Neural cell (in vitro differentiated cells): Measurements from ENCODE around the gene PPFIA4.

Experiments
- EP300 ChIP-seq: fragments of 450-650 bp; conservative IDR thresholded peaks from 2 replicates; pipeline ENCODE4 v1.6.1; 2014; ENCODE audit warnings: antibody characterized with exemption, mild to moderate bottlenecking, moderate library complexity; ENCODE audit not compliant: poor library complexity, severe bottlenecking
- TF ChIP-seq, protein P1 (sequence below): IDR thresholded peaks from 2 replicates; pipeline ENCODE4 v1.6.1; 2012; ENCODE audit warnings: borderline replicate concordance
- TF ChIP-seq, protein P2 (sequence below): fragments of 450-650 bp; IDR thresholded peaks from 2 replicates; pipeline ENCODE4 v1.5.1; 2014; ENCODE audit warnings: antibody characterized with exemption, mild to moderate bottlenecking, moderate library complexity; ENCODE audit not compliant: poor library complexity, severe bottlenecking

DNA sequence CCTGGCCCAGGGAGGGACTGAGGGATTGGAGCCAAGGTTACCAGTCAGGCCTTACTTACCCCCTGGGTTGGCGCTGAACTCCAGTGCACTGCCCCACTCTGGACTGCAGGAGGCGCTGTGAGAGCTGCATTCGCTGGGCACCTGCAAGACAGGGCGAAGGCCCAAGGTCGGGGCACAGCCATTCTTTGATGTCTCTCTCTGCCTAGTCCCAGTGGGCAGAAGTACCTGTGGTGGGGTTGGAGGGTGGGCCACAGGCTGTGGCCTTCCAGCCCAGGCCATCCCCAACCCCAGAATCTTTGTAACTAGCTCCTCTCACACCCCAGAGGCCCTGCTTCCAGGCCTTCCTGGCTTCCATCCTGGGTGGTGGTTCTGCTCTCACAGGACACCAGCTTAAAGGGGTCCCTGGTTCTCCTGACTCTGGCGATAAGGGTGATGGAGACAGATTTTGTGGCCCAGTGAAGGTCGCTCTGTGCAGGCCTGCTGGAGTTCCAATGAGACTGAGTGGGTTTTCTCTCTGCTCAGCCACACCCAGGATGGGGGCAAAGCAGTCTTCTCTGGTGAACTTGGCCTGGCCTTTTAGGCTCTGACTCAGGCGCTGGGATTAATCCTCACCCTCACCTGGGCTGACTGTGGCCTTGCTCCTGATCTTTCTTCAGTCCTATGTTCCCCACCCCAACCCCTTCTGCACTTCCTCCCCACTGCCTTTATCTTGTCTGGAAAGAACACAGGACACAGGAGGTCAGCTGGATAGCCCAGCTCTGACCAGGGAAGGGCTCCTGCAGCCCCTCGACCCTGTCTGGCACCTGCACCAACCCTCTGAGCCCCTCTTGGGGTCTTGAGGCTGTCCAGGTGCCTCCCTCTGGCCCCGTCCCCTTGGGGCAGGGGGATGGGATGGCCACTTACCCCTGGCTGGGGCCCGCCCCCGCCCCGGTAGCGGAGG, 58.6 kb downstream of the PPFIA4 start:
- TF ChIP-seq, protein P1, sequence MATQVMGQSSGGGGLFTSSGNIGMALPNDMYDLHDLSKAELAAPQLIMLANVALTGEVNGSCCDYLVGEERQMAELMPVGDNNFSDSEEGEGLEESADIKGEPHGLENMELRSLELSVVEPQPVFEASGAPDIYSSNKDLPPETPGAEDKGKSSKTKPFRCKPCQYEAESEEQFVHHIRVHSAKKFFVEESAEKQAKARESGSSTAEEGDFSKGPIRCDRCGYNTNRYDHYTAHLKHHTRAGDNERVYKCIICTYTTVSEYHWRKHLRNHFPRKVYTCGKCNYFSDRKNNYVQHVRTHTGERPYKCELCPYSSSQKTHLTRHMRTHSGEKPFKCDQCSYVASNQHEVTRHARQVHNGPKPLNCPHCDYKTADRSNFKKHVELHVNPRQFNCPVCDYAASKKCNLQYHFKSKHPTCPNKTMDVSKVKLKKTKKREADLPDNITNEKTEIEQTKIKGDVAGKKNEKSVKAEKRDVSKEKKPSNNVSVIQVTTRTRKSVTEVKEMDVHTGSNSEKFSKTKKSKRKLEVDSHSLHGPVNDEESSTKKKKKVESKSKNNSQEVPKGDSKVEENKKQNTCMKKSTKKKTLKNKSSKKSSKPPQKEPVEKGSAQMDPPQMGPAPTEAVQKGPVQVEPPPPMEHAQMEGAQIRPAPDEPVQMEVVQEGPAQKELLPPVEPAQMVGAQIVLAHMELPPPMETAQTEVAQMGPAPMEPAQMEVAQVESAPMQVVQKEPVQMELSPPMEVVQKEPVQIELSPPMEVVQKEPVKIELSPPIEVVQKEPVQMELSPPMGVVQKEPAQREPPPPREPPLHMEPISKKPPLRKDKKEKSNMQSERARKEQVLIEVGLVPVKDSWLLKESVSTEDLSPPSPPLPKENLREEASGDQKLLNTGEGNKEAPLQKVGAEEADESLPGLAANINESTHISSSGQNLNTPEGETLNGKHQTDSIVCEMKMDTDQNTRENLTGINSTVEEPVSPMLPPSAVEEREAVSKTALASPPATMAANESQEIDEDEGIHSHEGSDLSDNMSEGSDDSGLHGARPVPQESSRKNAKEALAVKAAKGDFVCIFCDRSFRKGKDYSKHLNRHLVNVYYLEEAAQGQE: no peak
- TF ChIP-seq, protein P2, sequence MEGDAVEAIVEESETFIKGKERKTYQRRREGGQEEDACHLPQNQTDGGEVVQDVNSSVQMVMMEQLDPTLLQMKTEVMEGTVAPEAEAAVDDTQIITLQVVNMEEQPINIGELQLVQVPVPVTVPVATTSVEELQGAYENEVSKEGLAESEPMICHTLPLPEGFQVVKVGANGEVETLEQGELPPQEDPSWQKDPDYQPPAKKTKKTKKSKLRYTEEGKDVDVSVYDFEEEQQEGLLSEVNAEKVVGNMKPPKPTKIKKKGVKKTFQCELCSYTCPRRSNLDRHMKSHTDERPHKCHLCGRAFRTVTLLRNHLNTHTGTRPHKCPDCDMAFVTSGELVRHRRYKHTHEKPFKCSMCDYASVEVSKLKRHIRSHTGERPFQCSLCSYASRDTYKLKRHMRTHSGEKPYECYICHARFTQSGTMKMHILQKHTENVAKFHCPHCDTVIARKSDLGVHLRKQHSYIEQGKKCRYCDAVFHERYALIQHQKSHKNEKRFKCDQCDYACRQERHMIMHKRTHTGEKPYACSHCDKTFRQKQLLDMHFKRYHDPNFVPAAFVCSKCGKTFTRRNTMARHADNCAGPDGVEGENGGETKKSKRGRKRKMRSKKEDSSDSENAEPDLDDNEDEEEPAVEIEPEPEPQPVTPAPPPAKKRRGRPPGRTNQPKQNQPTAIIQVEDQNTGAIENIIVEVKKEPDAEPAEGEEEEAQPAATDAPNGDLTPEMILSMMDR: no peak
- no peak for TF ChIP-seq EP300
